ENCODE data around the gene XRCC1.

GRCh38 chr19:43560687-43561086, 14.6 kb downstream of the XRCC1 start:
- TF ChIP-seq, protein P1, sequence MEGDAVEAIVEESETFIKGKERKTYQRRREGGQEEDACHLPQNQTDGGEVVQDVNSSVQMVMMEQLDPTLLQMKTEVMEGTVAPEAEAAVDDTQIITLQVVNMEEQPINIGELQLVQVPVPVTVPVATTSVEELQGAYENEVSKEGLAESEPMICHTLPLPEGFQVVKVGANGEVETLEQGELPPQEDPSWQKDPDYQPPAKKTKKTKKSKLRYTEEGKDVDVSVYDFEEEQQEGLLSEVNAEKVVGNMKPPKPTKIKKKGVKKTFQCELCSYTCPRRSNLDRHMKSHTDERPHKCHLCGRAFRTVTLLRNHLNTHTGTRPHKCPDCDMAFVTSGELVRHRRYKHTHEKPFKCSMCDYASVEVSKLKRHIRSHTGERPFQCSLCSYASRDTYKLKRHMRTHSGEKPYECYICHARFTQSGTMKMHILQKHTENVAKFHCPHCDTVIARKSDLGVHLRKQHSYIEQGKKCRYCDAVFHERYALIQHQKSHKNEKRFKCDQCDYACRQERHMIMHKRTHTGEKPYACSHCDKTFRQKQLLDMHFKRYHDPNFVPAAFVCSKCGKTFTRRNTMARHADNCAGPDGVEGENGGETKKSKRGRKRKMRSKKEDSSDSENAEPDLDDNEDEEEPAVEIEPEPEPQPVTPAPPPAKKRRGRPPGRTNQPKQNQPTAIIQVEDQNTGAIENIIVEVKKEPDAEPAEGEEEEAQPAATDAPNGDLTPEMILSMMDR (IDR thresholded peaks at IDR 0.05 in 4 of 5, conservative IDR thresholded peaks at IDR 0.05 in 1 of 5), result no peak
- no peak for TF ChIP-seq POLR2A (IDR thresholded peaks at IDR 0.05)
